Measurements from ENCODE around the gene NUDT7. TPM values are rescaled to one million over a fixed set of nuclear protein-coding genes. Genes with fewer than 3 reads are reported as not detected.

The NUDT7 gene
- total RNA-seq, 2 donors from 2014 or later, result 2.7 to 14.6 TPM

Other genes starting within 250 kb of the NUDT7 start
- 10 to 100 TPM; 10.4 to 27.1 TPM for gene VAT1L, start 66.0 kb downstream of the NUDT7 start, total RNA-seq

All from thoracic aorta (tissue), 2 donors.